ENCODE results near the gene GYS2. TPM values are rescaled to one million over a fixed set of nuclear protein-coding genes. Genes with fewer than 3 reads are reported as not detected.

The GYS2 gene
- total RNA-seq, 4 donors from 2014 or later = not detected

GRCh38 chr12:21607701-21608100 lies 3.1 kb upstream of the GYS2 start:
- TF ChIP-seq POLR2AphosphoS5 (IDR thresholded peaks at IDR 0.05) (no peak), CTCF (IDR thresholded peaks at IDR 0.05) (peak in 2 of 4 experiments; percentile 25 to 46)
- no peaks in the 10 kb centered on the region for H3K27me3 ChIP-seq
- H3K4me1 ChIP-seq = no peaks in the 10 kb centered on the region
- H3K9me3 ChIP-seq = no peaks in the 10 kb centered on the region
- 39 to 47% methylated on average over 2 of the region's 2 CpGs for WGBS, 2 donors (ENCODE audit: low coverage in 1 of 2)
- H3K27ac ChIP-seq = no peak overlapping the region
- no peak overlapping the region for H3K4me3 ChIP-seq
- H3K36me3 ChIP-seq = no peaks in the 10 kb centered on the region
- ATAC-seq = no peak

GRCh38 chr12:21606175-21606574 lies 1.5 kb upstream of the GYS2 start:
- Histone ChIP-seq H3K27ac (no peak overlapping the region), H3K4me3 (no peak overlapping the region), H3K9me3 (no peaks in the 10 kb centered on the region), H3K36me3 (no peaks in the 10 kb centered on the region), H3K27me3 (no peaks in the 10 kb centered on the region), H3K4me1 (no peaks in the 10 kb centered on the region)
- WGBS, 2 donors (ENCODE audit: low coverage in 1 of 2) = 45 to 60% methylated on average over 1 of the region's 1 CpG
- no peak for ATAC-seq
- TF ChIP-seq CTCF (IDR thresholded peaks at IDR 0.05) = no peak
- no peak for TF ChIP-seq POLR2AphosphoS5 (IDR thresholded peaks at IDR 0.05)
- TF ChIP-seq POLR2A (IDR thresholded peaks at IDR 0.05) = no peak
- no peak for TF ChIP-seq EP300 (IDR thresholded peaks at IDR 0.05)

- Histone ChIP-seq H3K4me3 (no peak overlapping the region), H3K36me3 (no peaks in the 10 kb centered on the region), H3K4me1 (no peaks in the 10 kb centered on the region), H3K27me3 (no peaks in the 10 kb centered on the region), H3K9me3 (no peaks in the 10 kb centered on the region), H3K27ac (no peak overlapping the region)
- TF ChIP-seq EP300 (IDR thresholded peaks at IDR 0.05) (no peak), POLR2AphosphoS5 (IDR thresholded peaks at IDR 0.05) (no peak), CTCF (IDR thresholded peaks at IDR 0.05) (no peak)
- WGBS, 2 donors (ENCODE audit: low coverage in 1 of 2) = 72 to 74% methylated on average over 2 of the region's 2 CpGs
- no peak for ATAC-seq
Observed at GRCh38 chr12:21602774-21603173, 1.9 kb downstream of the GYS2 start.

DNA sequence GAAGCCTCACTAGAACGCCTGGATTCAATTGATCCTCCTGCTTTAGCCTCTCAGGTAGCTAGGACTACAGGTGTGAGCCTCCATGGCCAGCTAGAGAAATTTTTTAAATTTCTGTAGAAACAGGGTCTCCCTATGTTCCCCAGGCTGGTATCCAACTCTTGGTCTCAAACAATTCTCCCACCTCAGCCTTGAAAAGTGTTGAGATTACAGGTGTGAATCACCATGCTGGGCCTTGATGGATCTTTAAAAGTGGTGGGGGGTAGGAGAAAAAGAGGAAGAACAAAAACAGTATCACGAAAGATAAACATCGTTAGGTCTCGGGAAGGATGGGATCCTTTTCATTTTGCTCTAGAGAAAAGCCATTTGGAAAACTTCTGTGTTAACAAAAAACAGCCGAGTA lies 4.5 kb downstream of the GYS2 start:
- no peaks in the 10 kb centered on the region for H3K36me3 ChIP-seq
- TF ChIP-seq EP300 (IDR thresholded peaks at IDR 0.05) = no peak
- TF ChIP-seq CTCF (IDR thresholded peaks at IDR 0.05) = no peak
- TF ChIP-seq POLR2A (IDR thresholded peaks at IDR 0.05) = no peak
- no peak for TF ChIP-seq POLR2AphosphoS5 (IDR thresholded peaks at IDR 0.05)

GRCh38 chr12:21599143-21599999 lies 5.3 kb downstream of the GYS2 start:
- TF ChIP-seq POLR2AphosphoS5 (IDR thresholded peaks at IDR 0.05) (no peak), POLR2A (IDR thresholded peaks at IDR 0.05) (no peak), CTCF (IDR thresholded peaks at IDR 0.05) (no peak), EP300 (IDR thresholded peaks at IDR 0.05) (no peak)
- no peaks in the 10 kb centered on the region for H3K36me3 ChIP-seq
- ATAC-seq = no peak
- H3K4me1 ChIP-seq = no peaks in the 10 kb centered on the region
- H3K9me3 ChIP-seq = no peaks in the 10 kb centered on the region
- WGBS, 2 donors (ENCODE audit: low coverage in 1 of 2) = 84 to 96% methylated on average over 3 of the region's 3 CpGs
- no peak overlapping the region for H3K4me3 ChIP-seq
- no peak overlapping the region for H3K27ac ChIP-seq
- no peaks in the 10 kb centered on the region for H3K27me3 ChIP-seq

More for the DNA sequence above, 4.5 kb downstream of the GYS2 start:
- H3K27ac ChIP-seq = no peak overlapping the region
- no peak for ATAC-seq
- no peak overlapping the region for H3K4me3 ChIP-seq
- H3K27me3 ChIP-seq = no peaks in the 10 kb centered on the region
- no peaks in the 10 kb centered on the region for H3K9me3 ChIP-seq
- 47 to 56% methylated on average over 5 of the region's 5 CpGs for WGBS, 2 donors (ENCODE audit: low coverage in 1 of 2)
- no peaks in the 10 kb centered on the region for H3K4me1 ChIP-seq
